Suprapubic skin (tissue), 3 donors: ENCODE results near the gene SLC15A1.

ENCODE experiments used
- CTCF ChIP-seq, 2 donors: fragments of 200-600 bp in 1 of 2; fragments of 450-650 bp in 1 of 2; sonication (generic) in 1 of 2; IDR thresholded peaks; one replicate each; pipeline ENCODE4 v1.5.1; 2016 to 2019; ENCODE audit warnings: antibody characterized with exemption in 2 of 2, mild to moderate bottlenecking in 1 of 2, moderate library complexity in 1 of 2
- POLR2A ChIP-seq, 2 donors: fragments of 450-650 bp; IDR thresholded peaks; one replicate each; pipeline ENCODE4 v1.6.1; 2017; ENCODE audit warnings: antibody characterized with exemption in 2 of 2, mild to moderate bottlenecking in 2 of 2, moderate library complexity in 2 of 2

DNA sequence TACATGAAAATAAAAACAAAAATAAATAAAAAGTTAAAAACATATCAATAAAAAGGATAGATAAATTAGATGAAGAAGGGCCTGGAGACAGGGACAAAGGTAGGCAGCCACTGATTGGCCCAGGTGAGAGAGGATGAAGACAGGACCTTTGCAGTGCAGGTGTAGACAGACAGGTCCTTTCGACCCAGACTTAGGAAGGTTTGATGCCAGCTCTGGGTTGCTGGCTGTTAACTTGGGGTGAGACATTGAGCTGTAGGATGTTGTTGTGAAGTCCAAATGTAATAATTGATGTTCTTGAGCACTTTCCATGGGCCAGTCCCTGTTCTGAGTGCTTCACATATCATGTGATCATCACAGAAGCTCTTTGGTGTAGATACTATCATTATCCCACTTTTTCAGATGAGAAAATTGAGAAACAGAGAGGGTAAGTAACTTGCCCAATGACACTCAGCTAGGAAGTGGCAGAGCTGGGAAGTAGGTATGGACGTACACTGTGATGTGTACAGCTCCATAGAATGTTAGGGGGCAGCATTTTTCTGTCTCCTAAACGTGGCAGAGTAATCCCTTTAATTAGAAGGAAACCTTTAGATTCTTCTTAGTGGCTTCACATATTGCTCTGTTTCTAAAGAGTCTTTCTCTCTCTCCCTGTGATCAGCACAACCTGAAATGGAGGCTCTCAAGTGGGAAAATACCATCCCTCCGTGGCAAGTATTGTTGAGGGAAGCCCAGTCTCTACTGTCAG is 99.6 kb downstream of the SLC15A1 start:
- TF ChIP-seq CTCF (IDR thresholded peaks at IDR 0.05): no peak
- no peak for TF ChIP-seq POLR2A (IDR thresholded peaks at IDR 0.05)
